ENCODE measurements around the gene NAV2. TPM values are rescaled to one million over a fixed set of nuclear protein-coding genes. Genes with fewer than 3 reads are reported as not detected.

The NAV2 gene
- total and polyA plus RNA-seq, 2 donors (not counting 1 experiment from before 2014, with no cell fraction given), result 8.1 to 14.0 TPM

DNA sequence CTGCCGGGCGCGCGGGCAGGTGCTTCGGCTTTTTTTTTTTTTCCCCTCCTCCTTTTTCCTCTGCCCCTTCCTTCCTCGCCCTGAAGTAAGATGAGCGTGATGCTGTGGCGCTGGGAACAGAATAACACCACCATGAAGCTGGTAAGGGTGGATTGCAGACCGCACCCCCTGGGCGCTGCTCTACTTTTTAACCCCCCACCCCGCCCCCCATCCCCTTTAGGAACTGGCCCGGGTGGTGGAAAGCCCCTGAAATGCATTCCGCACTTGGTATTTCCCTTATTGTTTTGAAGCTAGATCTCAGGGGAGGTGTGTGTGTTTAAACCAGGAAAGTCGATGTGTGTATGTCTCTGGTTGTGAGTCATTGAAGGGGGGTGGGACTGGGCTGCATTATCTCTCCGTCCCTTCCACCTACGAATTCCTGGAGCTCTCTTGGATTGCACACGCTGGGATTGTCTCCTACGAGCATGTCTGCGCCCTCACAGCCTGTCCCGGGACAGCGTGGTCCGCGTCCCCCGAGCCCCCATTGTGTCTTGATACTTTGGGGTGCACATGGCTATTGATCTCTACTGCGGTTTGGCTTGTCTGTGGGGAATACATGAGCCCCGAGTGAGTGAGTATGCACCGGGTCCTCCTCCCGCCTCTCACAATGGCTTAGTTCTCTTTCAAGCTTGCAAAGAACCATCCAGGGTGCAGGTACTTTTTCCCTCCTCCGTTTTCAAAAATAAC, 64.9 kb downstream of the NAV2 start:
- H3K27me3 ChIP-seq (ENCODE audit: control insufficient read depth, insufficient read depth, low read length), result no peaks in the 10 kb centered on the region
- peak overlapping the region in 2 of 4 experiments; percentile 2 to 44 for H3K4me3 ChIP-seq (replicated peaks in 1 of 4; ENCODE audit: control extremely low read depth in 1 of 4, insufficient read depth in 1 of 4, low read depth in 3 of 4, low read length in 4 of 4)
- H2AFZ ChIP-seq (ENCODE audit: low read length), result no peak overlapping the region
- H4K20me1 ChIP-seq (ENCODE audit: control insufficient read depth, extremely low read depth, insufficient read depth, low read length), result peaks cover under 1% of the 10 kb centered on the region
- H3K9me3 ChIP-seq (ENCODE audit: control insufficient read depth, insufficient read depth, low read depth, low read length), result no peaks in the 10 kb centered on the region
- H3K4me1 ChIP-seq (ENCODE audit: control insufficient read depth, extremely low read depth, insufficient read depth, low read length), result peaks cover 4% of the 10 kb centered on the region
- no peak for TF ChIP-seq EZH2 (IDR thresholded peaks at IDR 0.05; ENCODE audit: low read length, missing control alignments)
- TF ChIP-seq, protein P1, sequence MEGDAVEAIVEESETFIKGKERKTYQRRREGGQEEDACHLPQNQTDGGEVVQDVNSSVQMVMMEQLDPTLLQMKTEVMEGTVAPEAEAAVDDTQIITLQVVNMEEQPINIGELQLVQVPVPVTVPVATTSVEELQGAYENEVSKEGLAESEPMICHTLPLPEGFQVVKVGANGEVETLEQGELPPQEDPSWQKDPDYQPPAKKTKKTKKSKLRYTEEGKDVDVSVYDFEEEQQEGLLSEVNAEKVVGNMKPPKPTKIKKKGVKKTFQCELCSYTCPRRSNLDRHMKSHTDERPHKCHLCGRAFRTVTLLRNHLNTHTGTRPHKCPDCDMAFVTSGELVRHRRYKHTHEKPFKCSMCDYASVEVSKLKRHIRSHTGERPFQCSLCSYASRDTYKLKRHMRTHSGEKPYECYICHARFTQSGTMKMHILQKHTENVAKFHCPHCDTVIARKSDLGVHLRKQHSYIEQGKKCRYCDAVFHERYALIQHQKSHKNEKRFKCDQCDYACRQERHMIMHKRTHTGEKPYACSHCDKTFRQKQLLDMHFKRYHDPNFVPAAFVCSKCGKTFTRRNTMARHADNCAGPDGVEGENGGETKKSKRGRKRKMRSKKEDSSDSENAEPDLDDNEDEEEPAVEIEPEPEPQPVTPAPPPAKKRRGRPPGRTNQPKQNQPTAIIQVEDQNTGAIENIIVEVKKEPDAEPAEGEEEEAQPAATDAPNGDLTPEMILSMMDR (conservative IDR thresholded peaks at IDR 0.05 in 1 of 2, IDR thresholded peaks at IDR 0.05 in 1 of 2; ENCODE audit: low read depth in 1 of 2, low read length in 2 of 2), result no peak
- no peaks in the 10 kb centered on the region for H3K36me3 ChIP-seq (ENCODE audit: control insufficient read depth, insufficient read depth, low read length)
- H3K4me2 ChIP-seq (ENCODE audit: extremely low read depth, insufficient read depth, low read length), result peak overlapping the region; percentile 61
- peaks cover 83% of the 10 kb centered on the region for H3K79me2 ChIP-seq (ENCODE audit: control insufficient read depth, insufficient read depth, low read length)
- peak; percentile 42 to 77 for DNase-seq (ENCODE audit: low read depth in 2 of 2)
- H3K9ac ChIP-seq (ENCODE audit: insufficient read depth, low read length), result no peak overlapping the region
- no peak overlapping the region for H3K27ac ChIP-seq (ENCODE audit: insufficient read depth, low read length)

DNA sequence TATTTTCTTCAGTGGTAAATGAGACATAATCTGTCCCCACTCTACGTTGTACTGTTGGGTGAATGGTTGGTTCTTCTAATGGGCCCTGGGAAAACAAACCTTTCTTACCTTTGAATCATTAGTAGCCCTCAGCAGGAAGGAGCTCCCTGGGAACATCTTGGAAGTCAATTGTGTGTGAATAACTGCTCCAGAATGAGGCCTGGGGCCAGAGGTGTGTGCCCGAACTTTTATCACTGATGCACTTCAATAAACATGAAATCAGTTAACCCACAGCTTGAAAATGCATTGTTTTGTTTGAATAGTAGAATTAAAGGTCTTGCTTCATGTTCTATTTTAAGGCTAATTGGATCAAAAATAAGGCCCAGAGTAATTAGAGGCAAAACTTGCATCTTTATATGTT, 67.1 kb downstream of the NAV2 start:
- peaks cover 78% of the 10 kb centered on the region for H3K79me2 ChIP-seq (ENCODE audit: control insufficient read depth, insufficient read depth, low read length)

DNA sequence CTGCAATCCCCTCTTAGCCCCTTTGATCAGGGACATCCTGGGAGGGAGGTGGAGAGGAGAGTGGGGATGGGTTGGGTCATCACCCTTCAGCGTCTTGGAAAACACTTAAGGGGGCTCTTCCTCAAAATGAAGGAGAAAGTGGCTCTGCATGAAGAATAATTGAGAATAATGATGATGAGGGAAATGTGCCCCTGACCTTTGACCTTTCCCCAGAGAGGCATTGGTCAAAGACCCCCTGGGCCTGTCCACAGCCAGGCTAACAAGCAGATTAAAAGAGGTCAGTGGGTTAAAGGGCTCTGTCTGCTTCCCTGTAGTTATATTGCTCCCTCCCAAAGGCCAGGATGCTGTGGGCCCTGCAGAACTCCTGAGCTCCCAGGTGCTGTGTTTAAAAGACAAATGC, 68.7 kb downstream of the NAV2 start:
- DNase-seq (ENCODE audit: low read depth in 2 of 2), result no peak
- H3K4me3 ChIP-seq (replicated peaks in 1 of 4; ENCODE audit: control extremely low read depth in 1 of 4, insufficient read depth in 1 of 4, low read depth in 3 of 4, low read length in 4 of 4), result no peak overlapping the region
- peaks cover 4% of the 10 kb centered on the region for H3K4me1 ChIP-seq (ENCODE audit: control insufficient read depth, extremely low read depth, insufficient read depth, low read length)
- no peaks in the 10 kb centered on the region for H3K9me3 ChIP-seq (ENCODE audit: control insufficient read depth, insufficient read depth, low read depth, low read length)
- no peak overlapping the region for H3K27ac ChIP-seq (ENCODE audit: insufficient read depth, low read length)
- H3K36me3 ChIP-seq (ENCODE audit: control insufficient read depth, insufficient read depth, low read length), result no peaks in the 10 kb centered on the region
- no peak for TF ChIP-seq EZH2 (IDR thresholded peaks at IDR 0.05; ENCODE audit: low read length, missing control alignments)
- TF ChIP-seq, protein P1 (conservative IDR thresholded peaks at IDR 0.05 in 1 of 2, IDR thresholded peaks at IDR 0.05 in 1 of 2; ENCODE audit: low read depth in 1 of 2, low read length in 2 of 2), result no peak
- no peaks in the 10 kb centered on the region for H3K27me3 ChIP-seq (ENCODE audit: control insufficient read depth, insufficient read depth, low read length)
- H3K79me2 ChIP-seq (ENCODE audit: control insufficient read depth, insufficient read depth, low read length), result peaks cover 77% of the 10 kb centered on the region
- no peak overlapping the region for H2AFZ ChIP-seq (ENCODE audit: low read length)
- H3K9ac ChIP-seq (ENCODE audit: insufficient read depth, low read length), result no peak overlapping the region
- no peak overlapping the region for H3K4me2 ChIP-seq (ENCODE audit: extremely low read depth, insufficient read depth, low read length)
- H4K20me1 ChIP-seq (ENCODE audit: control insufficient read depth, extremely low read depth, insufficient read depth, low read length), result no peaks in the 10 kb centered on the region

More for the DNA sequence above, 67.1 kb downstream of the NAV2 start:
- TF ChIP-seq, protein P1 (conservative IDR thresholded peaks at IDR 0.05 in 1 of 2, IDR thresholded peaks at IDR 0.05 in 1 of 2; ENCODE audit: low read depth in 1 of 2, low read length in 2 of 2), result no peak
- TF ChIP-seq EZH2 (IDR thresholded peaks at IDR 0.05; ENCODE audit: low read length, missing control alignments), result no peak
- no peaks in the 10 kb centered on the region for H3K27me3 ChIP-seq (ENCODE audit: control insufficient read depth, insufficient read depth, low read length)
- no peaks in the 10 kb centered on the region for H4K20me1 ChIP-seq (ENCODE audit: control insufficient read depth, extremely low read depth, insufficient read depth, low read length)
- H2AFZ ChIP-seq (ENCODE audit: low read length), result no peak overlapping the region
- H3K36me3 ChIP-seq (ENCODE audit: control insufficient read depth, insufficient read depth, low read length), result no peaks in the 10 kb centered on the region
- H3K4me3 ChIP-seq (replicated peaks in 1 of 4; ENCODE audit: control extremely low read depth in 1 of 4, insufficient read depth in 1 of 4, low read depth in 3 of 4, low read length in 4 of 4), result no peak overlapping the region
- no peaks in the 10 kb centered on the region for H3K9me3 ChIP-seq (ENCODE audit: control insufficient read depth, insufficient read depth, low read depth, low read length)
- H3K4me2 ChIP-seq (ENCODE audit: extremely low read depth, insufficient read depth, low read length), result no peak overlapping the region
- no peak overlapping the region for H3K9ac ChIP-seq (ENCODE audit: insufficient read depth, low read length)
- H3K4me1 ChIP-seq (ENCODE audit: control insufficient read depth, extremely low read depth, insufficient read depth, low read length), result peaks cover 4% of the 10 kb centered on the region
- no peak overlapping the region for H3K27ac ChIP-seq (ENCODE audit: insufficient read depth, low read length)
- DNase-seq (ENCODE audit: low read depth in 2 of 2), result no peak
